Endothelial cell of umbilical vein (primary cell): Measurements from ENCODE around the gene TLX3. TPM values are rescaled to one million over a fixed set of nuclear protein-coding genes. Genes with fewer than 3 reads are reported as not detected.

ENCODE experiments used
- polyA plus RNA-seq, 4 experiments: library from polyadenylated mRNA; depleted of rRNA in 3 of 4; stranded (reverse) in 3 of 4; unstranded in 1 of 4; fragments of >200 nt; gene quantifications; 2 replicates each; pipeline versions ENCODE4 v1.2.1 to v1.2.3, GENCODE V29; 2011 to 2012; ENCODE audit warnings: missing spikeins in 1 of 4
- small RNA-seq: library from RNA; depleted of rRNA; stranded (forward); fragments of <200 nt; gene quantifications from one replicate; pipeline ENCODE3, GENCODE V24; 2012; ENCODE audit warnings: low replicate concordance, low read depth; ENCODE audit not compliant: insufficient read depth, insufficient read length
- total RNA-seq: library from RNA; stranded (reverse); gene quantifications from 2 replicates; pipeline ENCODE4 v1.2.3, GENCODE V29; 2021

TLX3 gene
- total and polyA plus RNA-seq, 2 donors (not counting 3 experiments of a cell fraction or from before 2014, with no cell fraction given), result not detected

Small RNA genes lying within 50 kb of the gene (small RNA-seq; reads per million reads assigned to genes)
- not detected for gene AC091980.1
- gene RN7SL339P, result not detected

Other genes with a start within 250 kb of the TLX3 start
- gene NPM1, start 78.6 kb downstream of the TLX3 start, total RNA-seq, result 1,592 and 1,695 TPM in 2 replicates
- gene NPM1, start 78.6 kb downstream of the TLX3 start, polyA plus RNA-seq, result 618 and 1,113 TPM in 2 replicates
- gene FGF18, start 110.4 kb downstream of the TLX3 start, total RNA-seq, result 0.27 TPM in 1 of 2 replicates, not detected in the other
- gene FGF18, start 110.4 kb downstream of the TLX3 start, polyA plus RNA-seq, result 0.04 and 0.13 TPM in 2 replicates